GM19025 (cell line): ENCODE measurements around the gene ANKMY1.
"Not testable (repeated sequence)": the region's sequence is repeated elsewhere in the genome, so short reads cannot be mapped to it uniquely, and the experiment has no call there.

Experiments used
- ATAC-seq: cut with Tn5 transposase; IDR thresholded peaks from one replicate; pipeline ENCODE4 v1.9.1; 2021; ENCODE audit warnings: mild to moderate bottlenecking, low read depth, moderate library complexity; ENCODE audit not compliant: unreplicated experiment

Gene ANKMY1

GRCh38 chr2:240508832-240509545 lies 48.8 kb downstream of the ANKMY1 start:
- ATAC-seq = no peak

- no peak for ATAC-seq
These were observed 50.0 kb downstream of the ANKMY1 start for GRCh38 chr2:240507778-240508251.

GRCh38 chr2:240507060-240507777 lies 50.6 kb downstream of the ANKMY1 start:
- ATAC-seq = no peak

GRCh38 chr2:240506406-240507059 lies 51.3 kb downstream of the ANKMY1 start:
- no peak for ATAC-seq

- no peak for ATAC-seq
These were observed 51.9 kb downstream of the ANKMY1 start for GRCh38 chr2:240505910-240506309.

GRCh38 chr2:240503848-240504247 lies 53.9 kb downstream of the ANKMY1 start:
- no peak for ATAC-seq

- no peak for ATAC-seq
These were observed 54.4 kb downstream of the ANKMY1 start for GRCh38 chr2:240503375-240503774.

GRCh38 chr2:240502430-240503121 lies 55.2 kb downstream of the ANKMY1 start:
- no peak for ATAC-seq

- ATAC-seq = no peak
These were observed 55.7 kb downstream of the ANKMY1 start for GRCh38 chr2:240502059-240502429.

GRCh38 chr2:240501531-240501991 lies 56.2 kb downstream of the ANKMY1 start:
- ATAC-seq = no peak

GRCh38 chr2:240500561-240501423 lies 57.0 kb downstream of the ANKMY1 start:
- no peak for ATAC-seq

- ATAC-seq = no peak
These were observed 58.2 kb downstream of the ANKMY1 start for GRCh38 chr2:240499309-240500301.

- ATAC-seq = no peak
These were observed 58.9 kb downstream of the ANKMY1 start for GRCh38 chr2:240498958-240499260.

- ATAC-seq = no peak
These were observed 59.4 kb downstream of the ANKMY1 start for GRCh38 chr2:240498171-240498957.

- not testable (repeated sequence) for ATAC-seq
These were observed 60.7 kb downstream of the ANKMY1 start for GRCh38 chr2:240497082-240497481.

- ATAC-seq = not testable (repeated sequence)
These were observed 62.8 kb downstream of the ANKMY1 start for GRCh38 chr2:240494942-240495341.

- ATAC-seq = no peak
These were observed 63.5 kb downstream of the ANKMY1 start for GRCh38 chr2:240494194-240494793.

GRCh38 chr2:240491483-240491882 lies 66.3 kb downstream of the ANKMY1 start:
- ATAC-seq = no peak
